Dermis lymphatic vessel endothelial cell (primary cell): ENCODE results near the gene ANKMY2. TPM values are rescaled to one million over a fixed set of nuclear protein-coding genes. Genes with fewer than 3 reads are reported as not detected.

ENCODE experiments used
- total RNA-seq: library from RNA; depleted of rRNA; stranded (reverse); fragments of >200 nt; gene quantifications from 2 replicates; pipeline ENCODE4 v1.2.1, GENCODE V29; 2014

Gene ANKMY2
- 12.5 and 13.0 TPM in 2 replicates for total RNA-seq

GRCh38 chr7:16645593-16646471, at the start of gene ANKMY2, which contains the start of gene BZW2:
TSS of gene ANKMY2 (minus strand) at chr7:16645754. CDS start at chr7:16645573, 181 bp downstream.
TSS of gene BZW2 (plus strand) at chr7:16646181. CDS start at chr7:16665444, 19,263 bp downstream.

Other genes with a start within 250 kb of the ANKMY2 start
- 1.8 and 1.9 TPM in 2 replicates for gene CRPPA, start 224.2 kb downstream of the ANKMY2 start, total RNA-seq
- gene SOSTDC1, start 180.0 kb downstream of the ANKMY2 start, total RNA-seq: not detected in 2 replicates
- not detected in 2 replicates for gene LRRC72, start 118.9 kb downstream of the ANKMY2 start, total RNA-seq
- 66.1 and 105 TPM in 2 replicates for gene BZW2, start 427 bp upstream of the ANKMY2 start, total RNA-seq
- 37.2 and 50.9 TPM in 2 replicates for gene TSPAN13, start 108.0 kb upstream of the ANKMY2 start, total RNA-seq
- gene AGR2, start 159.2 kb upstream of the ANKMY2 start, total RNA-seq: not detected in 2 replicates
- gene AGR3, start 236.2 kb upstream of the ANKMY2 start, total RNA-seq: not detected in 2 replicates